HepG2 (cell line): ENCODE measurements around the gene EXOC6B.

Source experiments
- CTCF ChIP-seq: sonication (generic); formaldehyde crosslinking; IDR thresholded peaks from 2 replicates; pipeline ENCODE4 v1.5.0; 2020; ENCODE audit warnings: mild to moderate bottlenecking, missing genetic modification reagents, moderate library complexity
- FOXP1 ChIP-seq, 2 experiments: fragments of 450-650 bp in 1 of 2; IDR thresholded peaks; 2 replicates each; pipeline ENCODE4 v1.6.1; 2017 to 2018; ENCODE audit warnings: antibody characterized with exemption in 1 of 2
- HCFC1 ChIP-seq: fragments of 150-350 bp; IDR thresholded peaks from 2 replicates; pipeline ENCODE4 v1.6.1; 2014; ENCODE audit warnings: low read depth, low read length
- JUND ChIP-seq: sonication (generic); formaldehyde crosslinking; IDR thresholded peaks from 2 replicates; pipeline ENCODE4 v1.8.0; 2022; ENCODE audit warnings: mild to moderate bottlenecking, missing genetic modification reagents
- NFIC ChIP-seq: IDR thresholded peaks from 2 replicates; pipeline ENCODE4 v1.6.1; 2012; ENCODE audit warnings: mild to moderate bottlenecking, low read length, inconsistent platforms
- NONO ChIP-seq, 2 experiments: fragments of 450-650 bp in 1 of 2; sonication (generic) in 1 of 2; formaldehyde crosslinking in 1 of 2; IDR thresholded peaks in 1 of 2; conservative IDR thresholded peaks in 1 of 2; 2 replicates each; pipeline versions ENCODE4 v1.6.1 to v1.8.0; 2017 to 2022; ENCODE audit warnings: mild to moderate bottlenecking in 1 of 2, missing genetic modification reagents in 1 of 2, moderate library complexity in 1 of 2
- POLR2A ChIP-seq, 2 experiments: IDR thresholded peaks; 2 replicates each; pipeline ENCODE4 v1.6.1; 2011; ENCODE audit warnings: low read depth in 2 of 2, low read length in 2 of 2, mild to moderate bottlenecking in 1 of 2, moderate library complexity in 1 of 2; ENCODE audit not compliant: insufficient read depth in 1 of 2
- TAF1 ChIP-seq: sonication (generic); formaldehyde crosslinking; IDR thresholded peaks from 2 replicates; pipeline ENCODE4 v1.4.0; 2020; ENCODE audit warnings: missing genetic modification reagents
- ZNF318 ChIP-seq: sonication (generic); formaldehyde crosslinking; IDR thresholded peaks from 2 replicates; pipeline ENCODE4 v1.4.0; 2020; ENCODE audit warnings: mild to moderate bottlenecking, missing genetic modification reagents
- ZNF75D ChIP-seq: sonication (generic); formaldehyde crosslinking; IDR thresholded peaks from 2 replicates; pipeline ENCODE4 v1.8.1; 2023; ENCODE audit warnings: missing genetic modification reagents, mild to moderate bottlenecking, borderline replicate concordance
- ZNF878 ChIP-seq: sonication (generic); formaldehyde crosslinking; IDR thresholded peaks from 2 replicates; pipeline ENCODE4 v1.8.1; 2023; ENCODE audit warnings: mild to moderate bottlenecking, missing genetic modification reagents, moderate library complexity
- ZSCAN29 ChIP-seq: sonication (generic); formaldehyde crosslinking; conservative IDR thresholded peaks from 2 replicates; pipeline ENCODE4 v1.4.0; 2020; ENCODE audit warnings: mild to moderate bottlenecking, missing genetic modification reagents
- TF ChIP-seq, protein P1 (sequence below): sonication (generic); formaldehyde crosslinking; IDR thresholded peaks from 2 replicates; pipeline ENCODE4 v1.4.0; 2020; ENCODE audit warnings: missing genetic modification reagents

DNA sequence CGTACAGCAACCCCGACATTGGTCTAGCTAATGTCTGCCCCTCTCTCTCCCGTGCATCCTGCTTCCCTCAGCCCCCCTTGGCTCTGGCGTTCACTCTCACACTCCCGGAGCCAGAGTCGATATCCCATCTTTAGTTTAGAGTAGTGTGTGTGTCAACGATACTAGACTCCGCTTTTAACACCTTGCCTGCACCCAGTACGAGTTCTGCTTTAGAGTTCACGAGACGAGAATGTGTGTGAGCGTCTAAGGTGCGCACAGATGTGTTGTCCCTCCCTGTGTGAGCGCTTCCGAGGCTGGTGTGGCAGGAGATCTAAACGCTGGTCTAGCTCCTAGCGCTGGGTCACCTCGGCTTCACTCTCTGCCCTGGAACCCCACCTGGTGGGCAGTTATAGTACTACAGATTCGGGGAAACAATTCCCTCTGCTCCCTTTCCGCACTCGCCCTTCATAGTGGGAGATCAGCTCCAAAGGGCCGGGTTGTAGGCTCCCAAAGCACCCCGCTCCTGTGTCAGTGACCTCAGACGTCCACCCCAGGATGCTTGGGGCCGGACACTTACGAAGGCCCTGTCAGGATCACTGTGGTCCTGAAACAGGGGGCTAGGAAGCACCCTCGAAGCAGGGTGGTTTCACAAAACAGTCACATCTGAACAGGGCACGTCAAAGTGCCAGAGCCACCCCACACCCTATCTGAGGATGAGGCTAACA is 675.5 kb downstream of the EXOC6B start:
- no peak for TF ChIP-seq ZSCAN29 (CRISPR knock-in tag)
- no peak for TF ChIP-seq FOXP1 (IDR thresholded peaks at IDR 0.05)
- TF ChIP-seq FOXP1 (CRISPR knock-in tag; IDR thresholded peaks at IDR 0.05) = no peak
- TF ChIP-seq ZNF75D (CRISPR knock-in tag) = no peak
- TF ChIP-seq POLR2A (IDR thresholded peaks at IDR 0.05; ENCODE audit: insufficient read depth in 1 of 2, low read depth in 2 of 2, low read length in 2 of 2) = no peak
- TF ChIP-seq HCFC1 = no peak
- TF ChIP-seq JUND (CRISPR knock-in tag) = no peak
- peak; percentile 97 for TF ChIP-seq CTCF (CRISPR knock-in tag)
- no peak for TF ChIP-seq ZNF318
- TF ChIP-seq, protein P1, sequence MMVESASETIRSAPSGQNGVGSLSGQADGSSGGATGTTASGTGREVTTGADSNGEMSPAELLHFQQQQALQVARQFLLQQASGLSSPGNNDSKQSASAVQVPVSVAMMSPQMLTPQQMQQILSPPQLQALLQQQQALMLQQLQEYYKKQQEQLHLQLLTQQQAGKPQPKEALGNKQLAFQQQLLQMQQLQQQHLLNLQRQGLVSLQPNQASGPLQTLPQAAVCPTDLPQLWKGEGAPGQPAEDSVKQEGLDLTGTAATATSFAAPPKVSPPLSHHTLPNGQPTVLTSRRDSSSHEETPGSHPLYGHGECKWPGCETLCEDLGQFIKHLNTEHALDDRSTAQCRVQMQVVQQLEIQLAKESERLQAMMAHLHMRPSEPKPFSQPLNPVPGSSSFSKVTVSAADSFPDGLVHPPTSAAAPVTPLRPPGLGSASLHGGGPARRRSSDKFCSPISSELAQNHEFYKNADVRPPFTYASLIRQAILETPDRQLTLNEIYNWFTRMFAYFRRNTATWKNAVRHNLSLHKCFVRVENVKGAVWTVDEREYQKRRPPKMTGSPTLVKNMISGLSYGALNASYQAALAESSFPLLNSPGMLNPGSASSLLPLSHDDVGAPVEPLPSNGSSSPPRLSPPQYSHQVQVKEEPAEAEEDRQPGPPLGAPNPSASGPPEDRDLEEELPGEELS (CRISPR knock-in tag) = no peak
- no peak for TF ChIP-seq ZNF878 (CRISPR knock-in tag)
- no peak for TF ChIP-seq NONO (IDR thresholded peaks at IDR 0.05)
- peak; percentile 54; the same call in 1 of the 2 replicates for TF ChIP-seq NONO (CRISPR knock-in tag; conservative IDR thresholded peaks at IDR 0.05)
- no peak for TF ChIP-seq NFIC
- TF ChIP-seq TAF1 (CRISPR knock-in tag) = 0 out of 2 replicates have a peak, but pooled peaks have one; percentile 19
